ENCODE measurements around the gene PPOX.

PPOX gene

DNA sequence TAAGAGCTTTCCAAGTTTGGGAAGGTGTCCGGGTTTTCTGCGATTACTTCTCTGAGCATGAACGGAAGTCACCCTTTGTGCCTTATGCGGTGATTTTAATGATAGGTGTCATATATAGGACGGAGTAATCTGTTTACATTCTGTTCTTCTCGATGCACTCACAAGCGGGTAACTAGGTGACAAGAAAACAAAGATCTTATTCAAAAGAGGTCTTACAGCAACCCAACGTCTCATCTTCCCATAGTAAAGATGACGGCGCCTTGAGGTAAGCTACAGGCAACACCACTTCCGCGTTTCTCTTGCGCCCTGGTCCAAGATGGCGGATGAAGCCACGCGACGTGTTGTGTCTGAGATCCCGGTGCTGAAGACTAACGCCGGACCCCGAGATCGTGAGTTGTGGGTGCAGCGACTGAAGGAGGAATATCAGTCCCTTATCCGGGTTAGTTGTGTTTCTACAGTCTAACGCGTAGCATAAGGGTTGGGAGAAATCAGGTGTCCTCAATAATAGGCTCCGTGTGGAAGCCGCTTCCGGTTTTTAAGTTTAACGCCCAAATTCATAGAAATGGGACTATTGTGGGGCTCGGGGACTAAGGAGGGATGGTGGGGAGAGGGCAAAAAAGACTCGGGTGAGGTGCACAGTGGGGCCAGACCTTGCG lies 12.4 kb upstream of the PPOX start, which contains the start of gene UFC1:
Gene UFC1 (plus strand): TSS at position 297 of the 656 bp plus-strand sequence. CDS start 20 bp downstream, at position 317.
- peak; percentile 95 for DNase-seq (ENCODE audit: low spot score)

- no peak for DNase-seq (ENCODE audit: low spot score)
These were observed 8.4 kb upstream of the PPOX start for GRCh38 chr1:161157867-161158266.

GRCh38 chr1:161158316-161159010 lies 7.8 kb upstream of the PPOX start:
- DNase-seq (ENCODE audit: low spot score): no peak

DNA sequence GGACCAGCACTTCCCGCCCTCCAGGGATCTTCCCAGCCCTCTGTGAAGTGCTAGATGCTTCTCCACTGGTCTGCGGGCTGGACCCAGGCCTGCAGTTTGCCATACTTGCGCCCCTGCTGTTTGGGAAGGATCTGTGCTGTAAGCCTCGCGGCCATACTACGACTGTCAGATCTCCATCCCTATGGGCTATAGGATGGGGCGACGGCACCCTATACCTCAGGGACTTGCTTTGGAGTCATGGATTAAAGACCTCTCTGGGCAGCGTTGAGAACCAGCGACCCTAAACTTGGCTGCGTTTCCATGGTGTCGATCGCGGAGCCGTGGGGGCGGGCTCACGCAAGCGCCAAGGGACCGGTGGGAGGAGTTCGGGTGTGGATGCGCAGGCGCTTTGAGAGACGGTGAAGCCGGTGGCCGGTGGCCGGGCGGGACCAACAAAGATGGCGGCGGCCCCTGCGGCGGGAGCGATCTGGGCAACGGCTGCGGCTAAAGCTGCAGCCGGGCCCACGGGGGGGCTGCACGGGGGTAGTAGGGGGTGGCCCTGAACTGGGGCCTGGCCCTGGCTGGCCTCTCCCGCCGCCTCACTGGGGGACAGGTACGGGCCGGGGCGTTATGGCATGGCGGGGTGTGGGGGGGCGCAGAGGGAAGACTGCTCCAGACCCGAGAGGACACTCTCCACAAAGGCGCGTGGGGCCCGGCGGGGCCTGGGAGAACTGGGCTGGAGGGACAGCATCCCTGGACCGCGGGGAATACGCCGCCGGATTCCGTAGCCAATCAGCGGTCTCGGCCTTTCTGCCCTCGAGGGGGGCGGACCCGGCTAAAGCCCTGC lies 6.9 kb upstream of the PPOX start, which contains the start of gene USP21:
Gene USP21 (plus strand): TSS at position 414 of the 826 bp plus-strand sequence. CDS start 1,141 bp downstream, outside the sequence.
- peak; percentile 95 for DNase-seq (ENCODE audit: low spot score)

DNA sequence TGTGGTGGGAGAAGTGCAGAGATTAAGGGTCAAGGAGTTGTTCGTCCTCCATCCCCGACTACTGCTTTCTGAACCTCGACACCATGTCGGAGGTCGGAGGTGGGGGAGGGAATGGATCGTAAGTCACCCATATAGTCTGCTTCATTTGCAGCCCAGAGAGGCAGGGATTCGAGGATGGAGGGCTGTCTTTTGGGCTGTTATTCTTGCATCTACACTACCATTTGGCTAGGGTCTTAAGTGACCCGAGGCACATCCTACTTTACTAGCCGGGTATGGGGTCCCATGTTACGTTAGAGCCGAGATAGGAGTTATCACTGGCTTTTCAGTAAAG lies 6.3 kb upstream of the PPOX start:
- DNase-seq (ENCODE audit: low spot score): no peak

GRCh38 chr1:161160671-161161145 lies 5.5 kb upstream of the PPOX start:
- no peak for DNase-seq (ENCODE audit: low spot score)

GRCh38 chr1:161161652-161162051 lies 4.6 kb upstream of the PPOX start:
- no peak for DNase-seq (ENCODE audit: low spot score)

GRCh38 chr1:161162052-161162451 lies 4.2 kb upstream of the PPOX start:
- no peak for DNase-seq (ENCODE audit: low spot score)

- no peak for DNase-seq (ENCODE audit: low spot score)
These were observed 3.4 kb upstream of the PPOX start for GRCh38 chr1:161162806-161163205.

- DNase-seq (ENCODE audit: low spot score): no peak
These were observed 2.4 kb upstream of the PPOX start for GRCh38 chr1:161163793-161164192.

GRCh38 chr1:161164901-161165610 lies 1.2 kb upstream of the PPOX start:
- no peak for DNase-seq (ENCODE audit: low spot score)

DNA sequence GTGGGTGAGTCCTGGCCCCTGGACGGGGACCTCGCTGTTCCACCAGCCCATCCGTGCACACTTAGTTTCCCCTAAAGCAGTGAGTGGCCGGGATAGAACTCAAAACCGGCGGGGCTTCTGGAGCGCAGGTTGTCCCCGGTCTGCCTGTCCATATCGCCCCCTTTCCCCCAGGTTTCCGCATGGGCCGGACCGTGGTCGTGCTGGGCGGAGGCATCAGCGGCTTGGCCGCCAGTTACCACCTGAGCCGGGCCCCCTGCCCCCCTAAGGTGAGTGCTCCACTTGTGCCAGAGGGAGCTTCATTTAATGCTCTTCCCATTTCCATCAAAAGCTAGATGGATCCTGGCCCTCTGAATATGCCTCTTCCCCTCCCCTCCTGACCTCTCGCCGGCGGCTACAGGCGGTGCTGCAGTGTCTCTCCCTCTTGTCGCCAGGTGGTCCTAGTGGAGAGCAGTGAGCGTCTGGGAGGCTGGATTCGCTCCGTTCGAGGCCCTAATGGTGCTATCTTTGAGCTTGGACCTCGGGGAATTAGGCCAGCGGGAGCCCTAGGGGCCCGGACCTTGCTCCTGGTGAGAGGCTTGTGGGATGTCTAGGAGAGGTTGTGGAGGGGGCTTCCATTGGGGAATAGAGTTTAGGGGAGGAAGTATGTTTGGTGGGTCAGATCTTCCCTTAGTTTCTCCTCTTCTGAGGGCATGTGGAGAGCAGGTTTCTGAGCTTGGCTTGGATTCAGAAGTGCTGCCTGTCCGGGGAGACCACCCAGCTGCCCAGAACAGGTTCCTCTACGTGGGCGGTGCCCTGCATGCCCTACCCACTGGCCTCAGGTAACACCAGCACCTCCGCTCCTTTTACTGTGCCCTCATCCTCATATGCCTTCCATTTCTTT lies 683 bp downstream of the PPOX start:
- no peak for DNase-seq (ENCODE audit: low spot score)

DNA sequence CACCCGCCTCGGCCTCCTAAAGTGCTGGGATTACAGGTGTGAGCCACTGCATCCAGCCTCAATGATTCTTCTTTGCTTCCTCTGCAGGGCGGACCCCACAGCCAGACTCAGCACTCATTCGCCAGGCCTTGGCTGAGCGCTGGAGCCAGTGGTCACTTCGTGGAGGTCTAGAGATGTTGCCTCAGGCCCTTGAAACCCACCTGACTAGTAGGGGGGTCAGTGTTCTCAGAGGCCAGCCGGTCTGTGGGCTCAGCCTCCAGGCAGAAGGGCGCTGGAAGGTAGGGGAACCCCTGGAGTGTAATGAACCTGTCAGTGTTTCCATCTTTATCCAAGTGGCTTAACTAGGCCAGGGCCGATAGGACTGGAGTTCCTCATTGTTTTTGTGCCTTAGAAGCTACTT lies 2.7 kb downstream of the PPOX start:
- no peak for DNase-seq (ENCODE audit: low spot score)

GRCh38 chr1:161171191-161171590 lies 5.0 kb downstream of the PPOX start:
- no peak for DNase-seq (ENCODE audit: low spot score)

DNA sequence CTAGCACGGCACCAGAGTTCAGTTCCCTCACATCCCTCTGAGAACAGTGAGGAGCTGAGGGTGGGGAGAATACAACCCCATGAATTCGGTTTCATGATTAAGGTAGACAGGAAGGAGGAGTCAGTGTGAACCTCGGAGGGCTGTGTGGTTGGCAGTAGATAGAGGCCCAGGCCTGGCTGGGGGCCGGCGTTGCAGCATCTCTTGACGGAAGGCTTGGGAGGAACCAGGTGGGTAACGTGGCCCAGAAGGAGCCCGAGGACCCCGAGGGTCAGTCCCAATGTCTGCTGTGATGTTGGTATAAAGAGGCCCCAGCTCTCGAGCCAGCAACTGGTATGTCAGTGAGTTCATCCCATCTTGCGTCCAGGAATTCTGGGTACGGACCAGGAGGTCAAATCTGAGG lies 5.5 kb downstream of the PPOX start:
- DNase-seq (ENCODE audit: low spot score): no peak

GRCh38 chr1:161172349-161172748 lies 6.1 kb downstream of the PPOX start:
- no peak for DNase-seq (ENCODE audit: low spot score)

GRCh38 chr1:161172776-161173376 lies 6.7 kb downstream of the PPOX start:
- no peak for DNase-seq (ENCODE audit: low spot score)

GRCh38 chr1:161173711-161174110 lies 7.5 kb downstream of the PPOX start:
- DNase-seq (ENCODE audit: low spot score): no peak

- no peak for DNase-seq (ENCODE audit: low spot score)
These were observed 8.7 kb downstream of the PPOX start for GRCh38 chr1:161174911-161175310.

DNA sequence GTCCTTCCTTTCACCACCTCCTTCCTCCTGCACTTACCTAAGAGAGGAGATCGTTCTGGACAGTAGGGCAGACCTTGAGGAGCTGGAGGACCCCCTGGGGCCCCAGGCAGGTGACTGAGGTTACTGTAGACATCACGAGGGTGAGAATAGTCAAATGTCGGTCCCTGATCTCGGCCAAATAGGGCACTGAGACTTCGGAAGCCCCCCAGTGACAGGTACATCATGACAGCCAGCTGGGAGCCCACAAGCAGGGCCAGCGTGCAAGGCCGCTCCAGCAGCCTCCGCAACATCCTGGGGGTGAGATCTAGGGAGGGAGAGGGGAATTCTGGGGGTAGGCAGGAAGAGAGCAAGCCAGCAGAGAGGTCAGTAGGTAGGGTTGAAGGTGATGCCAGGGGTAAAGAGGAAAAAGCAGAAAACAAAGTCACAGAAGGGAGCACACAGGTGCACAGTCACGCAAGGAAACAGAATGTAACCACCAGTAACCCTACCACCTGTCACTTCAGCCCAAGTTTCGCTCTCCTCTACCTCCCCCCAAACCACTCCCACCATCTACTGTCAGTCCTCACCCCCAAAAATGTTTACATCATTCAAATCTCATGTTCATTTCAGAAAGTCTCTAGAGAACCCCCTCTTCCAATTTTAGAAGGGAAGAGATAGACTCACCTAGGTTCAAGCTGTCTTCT lies 9.7 kb downstream of the PPOX start:
- no peak for DNase-seq (ENCODE audit: low spot score)

Data from Ammon's horn (tissue), 1 donor.